Measurements from ENCODE around the gene TTC34.

The TTC34 gene

DNA sequence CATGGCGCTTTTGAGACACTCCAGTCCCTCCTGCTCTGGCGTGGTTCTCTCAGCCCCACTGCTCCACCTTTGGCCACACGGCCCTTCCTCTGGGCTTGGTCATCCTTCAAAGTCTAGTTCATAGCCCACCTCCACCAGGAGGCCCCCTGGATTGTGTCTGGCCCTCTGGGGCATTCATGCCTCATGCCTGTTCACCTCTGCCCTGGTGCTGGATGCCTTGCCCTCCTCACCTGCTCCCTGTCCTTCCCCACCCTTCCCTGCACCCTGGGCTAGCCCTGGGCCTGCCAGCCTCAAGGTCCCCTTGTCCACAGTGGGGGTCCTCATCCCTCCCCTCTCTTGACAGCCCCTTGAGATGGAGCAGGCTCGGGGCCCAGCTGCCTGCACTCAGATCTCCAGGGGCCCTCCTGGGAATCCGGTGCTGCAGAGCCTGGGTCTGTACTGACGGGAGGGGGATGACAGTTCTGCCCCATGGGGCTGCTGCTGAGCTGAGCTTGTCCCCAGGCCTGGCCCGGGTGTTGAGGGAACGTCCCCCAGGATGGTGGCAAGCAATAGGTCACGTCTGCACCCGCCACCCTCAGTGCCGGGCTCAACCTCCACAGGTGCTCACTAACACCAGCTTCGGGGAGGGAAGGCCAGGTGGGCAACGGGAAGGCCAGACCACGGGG is 196.5 kb downstream of the TTC34 start:
- no peak for DNase-seq (ENCODE audit: low spot score)

DNA sequence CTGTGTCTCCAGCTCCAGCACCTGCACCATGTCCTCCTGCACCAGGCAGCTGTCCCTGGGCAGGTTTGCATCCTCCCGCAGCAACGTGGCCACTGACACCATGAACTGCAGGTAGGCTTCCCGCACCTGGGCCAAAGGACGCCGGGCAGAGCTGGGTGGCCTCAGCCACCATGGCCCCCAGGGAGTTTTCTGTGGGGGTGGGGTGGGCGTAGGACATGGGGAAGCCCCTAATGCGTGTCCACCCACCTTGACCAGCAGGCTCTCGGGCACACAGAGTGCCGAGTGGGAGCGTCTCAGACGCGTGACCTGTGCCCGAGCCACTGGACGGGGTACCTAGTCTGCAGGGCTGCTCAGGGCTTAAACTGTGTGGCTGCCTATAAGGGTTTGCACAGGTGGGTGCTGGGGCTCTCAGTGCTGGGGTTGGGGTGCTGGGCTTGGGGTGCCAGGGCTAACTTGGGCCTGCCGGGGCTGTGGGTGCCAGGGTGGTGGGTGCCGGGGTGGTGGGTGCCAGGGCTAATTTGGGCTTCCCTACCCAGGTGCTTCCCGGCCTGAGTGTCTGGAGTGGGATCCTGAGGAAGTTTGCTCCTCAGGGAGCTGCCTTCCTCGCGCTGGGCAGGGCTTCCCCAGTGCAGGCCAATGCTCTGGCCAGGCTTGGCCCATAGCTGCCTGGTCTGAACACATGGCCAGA is 197.2 kb downstream of the TTC34 start:
- DNase-seq (ENCODE audit: low spot score) = no peak

DNA sequence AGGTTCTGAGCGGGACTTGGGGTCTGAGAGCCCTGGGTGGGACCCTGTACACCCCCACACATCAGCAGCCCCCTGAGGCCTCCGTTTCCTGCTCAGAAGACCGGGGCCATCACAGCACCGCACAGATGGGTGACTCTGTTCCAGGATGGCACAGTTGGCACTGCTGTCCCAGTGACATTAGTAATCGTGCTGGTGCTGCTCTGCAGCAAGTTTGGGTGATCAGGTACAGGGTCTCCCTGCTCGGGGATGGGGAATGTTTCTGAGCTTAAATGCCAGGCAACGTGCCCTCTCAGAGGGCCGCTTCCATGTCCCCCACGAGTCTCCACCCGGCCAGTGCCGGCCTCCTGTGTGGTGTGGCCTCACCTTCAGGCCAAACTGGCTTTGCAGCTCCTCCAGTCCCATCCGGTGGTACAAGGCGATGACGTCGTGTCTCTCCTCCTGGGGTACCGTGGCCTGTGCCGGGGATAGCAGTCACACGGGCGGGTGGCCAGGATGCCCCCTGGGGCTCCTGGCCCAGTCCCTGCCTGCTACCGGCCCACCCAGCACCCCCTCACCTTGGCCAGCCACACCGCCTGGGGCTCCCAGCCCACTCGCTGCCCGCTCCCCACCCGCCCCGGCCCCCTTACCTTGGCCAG is 197.9 kb downstream of the TTC34 start:
- no peak for DNase-seq (ENCODE audit: low spot score)

DNA sequence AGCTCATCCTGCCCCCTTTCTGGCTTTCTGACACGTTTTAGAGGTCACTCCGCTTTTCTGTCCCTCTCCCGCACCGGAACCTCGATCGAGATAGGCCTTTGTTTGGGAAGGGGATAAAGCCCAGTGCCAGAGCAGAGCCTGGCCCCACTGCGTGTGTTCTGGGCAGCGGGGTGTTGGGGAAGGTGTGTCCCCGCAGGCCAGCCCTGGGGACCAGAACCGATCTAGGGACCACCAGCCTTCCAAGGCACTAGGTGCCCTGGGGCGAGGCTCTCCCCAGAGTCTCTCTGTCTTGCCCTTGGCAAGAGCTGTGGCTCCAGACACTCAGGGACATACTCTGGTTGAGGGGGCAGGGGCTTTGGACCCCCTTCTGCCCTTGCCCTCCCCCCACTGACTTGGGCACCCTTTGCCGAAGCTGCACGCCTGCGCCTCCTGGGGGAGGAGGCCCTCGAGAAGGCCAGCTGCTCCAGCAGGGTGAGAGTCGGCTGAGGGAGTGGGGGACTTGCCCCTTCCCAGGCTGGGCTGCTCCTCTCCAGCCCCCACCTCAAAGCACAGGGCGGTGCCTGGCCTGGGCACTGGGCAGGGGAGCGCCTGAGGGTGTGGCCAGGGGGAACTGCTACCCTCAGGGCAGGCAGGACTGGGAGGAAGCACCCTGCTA is 198.5 kb downstream of the TTC34 start:
- DNase-seq (ENCODE audit: low spot score) = no peak

DNA sequence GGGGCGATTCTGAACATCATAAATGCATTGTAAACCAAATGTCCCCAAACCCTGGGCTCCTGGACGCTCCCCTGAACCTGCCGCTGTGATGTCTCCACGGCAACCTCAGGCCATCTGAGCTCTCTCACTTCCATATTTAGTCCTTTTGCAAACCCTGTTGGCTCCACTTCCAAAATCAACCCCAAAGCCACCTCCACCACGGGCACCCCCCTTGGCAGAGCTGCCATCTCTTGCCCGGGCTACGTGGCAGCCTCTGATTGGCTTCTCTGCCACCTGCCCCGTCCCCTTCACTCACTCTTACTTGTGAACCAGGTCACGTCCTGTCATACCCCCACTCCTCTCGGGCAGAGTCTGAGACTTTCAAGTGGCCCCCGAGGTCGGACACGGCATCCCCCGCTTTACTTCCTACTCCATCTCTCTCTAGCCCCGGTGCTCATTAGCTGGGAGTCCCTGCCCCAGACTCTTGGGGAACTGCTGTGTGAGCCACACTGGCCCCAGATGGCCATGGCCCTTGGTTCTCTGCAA is 199.1 kb downstream of the TTC34 start:
- DNase-seq (ENCODE audit: low spot score) = no peak

DNA sequence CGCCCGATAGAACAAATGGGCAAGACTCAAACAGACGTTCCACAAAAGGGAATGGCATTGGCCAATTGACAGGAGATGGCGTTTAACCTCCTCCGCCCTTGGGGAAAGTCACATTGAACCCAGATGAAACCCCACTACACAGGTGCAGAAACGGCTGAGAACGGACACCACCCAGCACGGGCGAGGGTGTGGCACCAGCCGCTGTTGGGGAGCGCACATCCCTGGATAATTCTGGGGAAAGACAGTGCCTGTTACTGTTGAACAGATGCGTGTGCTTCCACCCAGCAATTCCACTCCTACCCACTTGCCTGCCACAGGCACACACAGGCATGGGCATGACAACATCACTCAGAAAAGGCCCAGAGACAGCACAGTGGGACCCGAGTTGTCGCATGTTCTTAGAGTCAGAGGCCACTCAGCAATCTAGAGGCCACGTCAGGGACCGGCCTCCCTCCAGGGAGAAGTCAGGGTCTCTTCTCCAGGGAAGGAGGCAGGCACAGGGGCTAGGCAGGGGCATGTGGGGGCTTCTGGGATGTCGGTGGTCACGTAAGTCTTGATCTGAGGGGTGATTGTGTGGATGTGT is 199.7 kb downstream of the TTC34 start:
- DNase-seq (ENCODE audit: low spot score) = no peak

DNA sequence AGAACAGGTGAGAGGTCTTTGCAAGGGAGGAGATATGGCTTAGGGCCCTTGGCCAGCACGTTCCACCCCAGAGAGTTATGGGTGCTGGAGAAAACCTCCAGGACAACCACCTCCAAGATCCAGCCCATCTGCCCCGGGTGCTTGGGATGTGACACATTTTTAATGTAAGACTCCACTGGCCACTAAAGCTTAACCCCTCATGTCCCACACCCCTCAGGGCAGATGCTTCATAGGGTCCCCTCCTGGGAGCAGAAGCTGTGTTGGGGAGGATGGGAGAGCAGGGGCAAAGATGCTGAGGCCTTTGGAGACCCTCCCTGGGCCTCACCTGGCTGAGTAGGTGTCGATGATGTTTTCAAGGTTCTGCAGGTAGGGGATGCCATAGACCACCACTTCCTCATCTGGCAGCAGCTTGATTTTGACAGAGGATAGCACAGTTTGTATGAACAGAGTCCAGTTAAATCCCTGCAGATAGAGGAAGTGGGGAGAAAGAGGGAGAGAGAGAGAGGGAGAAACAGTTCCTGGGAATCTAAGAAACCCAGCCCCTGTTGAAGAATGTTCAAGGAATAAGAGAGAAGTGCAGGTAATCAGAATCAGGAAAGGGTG is 203.1 kb downstream of the TTC34 start:
- DNase-seq (ENCODE audit: low spot score) = no peak

DNA sequence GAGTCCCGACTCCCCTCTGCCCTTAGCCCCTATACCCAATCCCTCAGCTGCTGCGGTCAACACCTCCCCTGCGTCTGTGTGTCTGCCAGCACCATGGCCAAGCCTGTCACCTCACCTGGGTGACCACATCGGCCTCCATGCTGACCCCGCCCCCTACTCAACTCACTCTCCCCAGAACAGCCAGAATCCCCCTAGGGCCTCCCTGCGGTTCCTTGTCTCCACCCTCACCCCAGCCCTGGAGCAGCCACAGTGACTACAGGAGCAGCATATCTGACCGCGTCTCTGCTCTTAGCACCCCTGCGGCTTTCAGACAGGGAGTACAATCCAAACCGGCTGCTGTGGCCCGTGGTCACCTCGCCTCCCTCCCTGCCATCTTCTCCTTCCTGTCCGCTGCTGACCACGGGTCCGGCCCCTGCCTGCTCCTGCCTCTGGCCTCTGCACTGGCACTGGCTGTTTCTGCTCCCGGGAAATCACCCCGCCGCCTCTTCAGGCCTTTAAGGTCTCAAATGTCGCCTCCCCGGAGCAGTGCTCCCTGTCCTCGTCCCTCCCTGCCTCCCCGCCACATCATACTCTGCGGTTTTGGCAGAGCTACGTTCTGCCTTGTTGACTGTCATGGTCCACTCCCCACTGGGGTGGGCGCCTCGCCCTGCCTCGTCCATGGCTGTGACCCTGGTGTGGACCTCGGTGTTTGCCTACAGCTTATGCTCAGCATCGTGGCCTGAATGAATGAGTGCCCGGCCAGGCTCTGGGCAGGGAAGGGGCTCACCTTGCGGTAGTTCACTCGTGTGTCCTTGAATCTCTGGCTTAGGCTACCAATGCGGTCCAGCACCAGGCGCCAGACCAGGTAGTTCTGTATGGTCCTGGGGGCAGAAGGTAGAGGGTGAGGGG is 203.8 kb downstream of the TTC34 start:
- DNase-seq (ENCODE audit: low spot score) = no peak

DNA sequence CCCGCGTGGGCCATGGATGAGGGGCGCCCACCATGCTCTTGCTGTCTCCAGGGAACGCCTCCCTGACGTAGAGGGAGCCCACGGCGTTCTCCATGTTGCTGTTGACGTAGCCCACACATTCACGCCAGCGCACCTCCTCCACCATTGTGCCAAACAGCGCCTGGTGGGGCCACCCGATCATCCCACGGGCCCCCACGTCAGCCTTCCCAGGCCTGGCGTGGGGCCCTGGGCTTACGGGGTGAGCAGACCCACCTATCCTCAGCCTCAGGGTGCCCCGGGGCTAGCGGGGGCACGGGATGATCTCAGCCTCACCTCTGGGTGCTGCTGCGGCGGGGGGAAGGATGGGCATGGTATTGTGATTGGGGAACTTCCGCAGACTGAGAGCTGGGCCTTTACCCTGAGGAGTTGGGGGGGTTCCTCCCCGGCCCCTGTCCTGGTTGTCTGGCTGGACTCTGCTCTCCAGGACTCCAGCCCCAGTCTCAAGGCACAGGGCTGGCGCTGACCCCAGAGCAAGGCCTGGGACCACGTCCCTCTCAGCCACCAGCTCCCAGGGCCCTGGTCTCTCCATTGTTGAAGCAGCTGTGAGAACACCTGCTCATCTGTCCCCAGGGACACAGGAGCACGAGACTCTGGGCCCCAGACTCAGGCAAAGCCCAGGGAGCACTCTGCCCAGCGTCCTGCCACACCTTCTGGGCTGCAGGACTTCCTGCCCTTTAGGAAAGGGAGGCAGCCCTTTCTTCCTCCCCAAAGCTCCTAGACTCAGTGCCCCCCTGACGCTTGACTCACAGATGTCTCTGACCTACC is 204.8 kb downstream of the TTC34 start:
- DNase-seq (ENCODE audit: low spot score) = no peak

DNA sequence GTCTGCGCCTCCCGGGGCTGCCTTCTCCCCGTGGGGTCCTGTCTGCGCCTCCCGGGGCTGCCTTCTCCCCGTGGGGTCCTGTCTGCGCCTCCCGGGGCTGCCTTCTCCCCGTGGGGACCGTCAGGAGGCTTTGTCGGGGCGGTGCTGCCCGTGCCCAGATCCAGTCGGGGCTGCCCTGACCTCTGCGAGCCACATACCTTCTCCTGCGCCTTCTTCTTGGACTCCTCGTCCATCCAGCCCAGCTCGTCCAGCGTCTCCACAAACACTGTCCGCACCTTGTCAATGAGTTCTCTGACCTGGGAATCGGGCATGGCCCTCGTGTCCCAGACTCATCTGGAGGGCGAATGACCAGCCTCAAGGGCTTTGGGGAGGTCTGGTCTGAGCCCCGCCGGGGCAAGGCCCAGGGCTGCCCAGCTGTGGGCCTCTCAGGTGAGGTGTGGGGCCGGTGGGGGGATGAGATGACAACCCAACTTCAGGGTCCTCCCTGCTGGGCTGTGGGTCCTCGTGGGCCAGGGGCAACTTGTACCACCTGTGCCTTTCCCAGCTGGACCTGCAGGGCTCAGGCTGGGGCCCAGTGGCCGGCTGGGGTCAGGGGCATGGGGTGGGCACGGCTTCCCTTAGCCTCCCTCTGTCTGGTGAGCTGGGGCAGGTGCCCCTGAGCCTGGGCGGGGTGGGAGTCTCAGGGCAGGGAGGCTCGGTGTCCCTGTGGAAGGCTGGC is 205.5 kb downstream of the TTC34 start:
- no peak for DNase-seq (ENCODE audit: low spot score)

DNA sequence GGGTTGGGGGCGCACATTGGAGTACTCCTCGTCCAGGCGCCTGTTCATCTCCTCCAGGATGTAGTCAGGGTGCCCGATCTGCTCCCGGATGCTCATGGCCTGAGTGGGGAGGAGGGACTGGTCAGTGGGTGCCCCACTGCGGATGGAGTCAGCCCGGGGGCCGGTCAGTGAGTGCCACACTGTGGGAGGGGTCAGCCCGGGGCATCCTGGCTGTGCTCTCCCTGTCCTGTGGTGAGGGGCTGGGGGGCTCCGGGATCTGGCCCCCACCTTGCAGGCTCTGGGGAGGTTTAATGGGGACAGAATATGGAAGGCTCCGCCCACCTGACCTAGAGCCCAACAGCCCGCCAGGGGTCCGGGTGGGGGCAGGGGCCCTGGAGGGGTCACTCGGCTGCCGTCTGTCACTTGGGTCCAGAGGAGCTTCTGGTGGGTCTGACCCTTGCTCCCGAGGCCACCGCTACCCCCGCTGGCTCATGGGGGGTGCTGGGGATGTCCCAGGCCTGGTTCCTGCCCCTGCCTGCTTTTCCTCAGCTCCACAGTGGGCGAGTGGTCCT is 206.2 kb downstream of the TTC34 start:
- no peak for DNase-seq (ENCODE audit: low spot score)

DNA sequence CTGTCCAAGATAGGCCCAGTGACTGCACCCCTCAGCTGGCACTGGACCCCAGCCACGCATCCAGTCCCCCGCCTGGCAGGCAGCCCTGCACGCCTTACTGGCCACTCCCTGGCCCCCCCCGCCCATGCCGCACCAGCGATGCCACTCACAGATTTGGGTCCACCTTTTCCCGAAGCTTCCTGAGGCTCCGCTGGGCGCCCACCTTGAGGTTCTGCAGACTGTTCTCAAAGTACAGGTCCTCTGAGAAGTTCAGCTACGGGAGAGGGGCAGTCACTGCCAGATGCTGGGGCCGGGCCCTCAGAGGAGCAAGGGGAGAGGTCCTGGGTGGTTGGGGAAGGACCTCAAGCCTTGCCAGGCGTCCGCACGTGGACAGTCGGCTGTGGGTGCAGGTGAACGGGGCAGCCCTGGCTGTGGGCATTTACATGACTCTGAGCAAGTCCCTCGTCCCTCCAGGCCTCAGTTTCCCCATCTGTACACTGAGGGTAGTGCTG is 206.8 kb downstream of the TTC34 start:
- no peak for DNase-seq (ENCODE audit: low spot score)

DNA sequence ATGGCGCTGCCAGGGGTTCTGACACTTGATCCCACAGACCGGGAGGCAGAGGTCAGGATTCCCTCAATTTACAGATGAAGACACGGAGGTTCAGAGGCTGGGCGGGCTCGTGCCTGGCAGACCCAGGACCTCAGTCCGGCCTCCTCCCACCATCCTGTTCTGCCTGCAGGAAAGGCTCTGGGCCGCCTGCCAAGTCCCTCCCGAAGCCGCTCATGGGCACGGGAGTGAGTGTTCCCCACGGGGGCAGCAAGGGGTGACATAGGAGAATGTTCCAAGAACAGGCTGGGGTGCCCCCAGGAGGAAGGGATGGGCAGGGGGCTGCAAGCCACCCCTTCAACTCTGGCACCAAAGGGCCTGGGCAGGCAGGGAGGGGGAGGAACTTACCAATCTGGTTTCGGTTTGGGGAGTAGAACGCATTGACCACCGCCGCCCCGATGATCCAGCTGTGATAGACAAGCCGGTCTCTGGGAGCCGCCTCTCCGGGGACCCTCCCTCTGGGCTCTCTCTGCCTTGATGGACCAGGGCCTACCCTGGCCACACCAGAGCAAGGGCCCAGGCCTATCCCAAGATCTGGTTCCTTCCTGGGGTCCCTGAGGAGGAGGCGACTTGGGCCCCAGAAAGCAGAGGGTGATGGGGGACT is 207.4 kb downstream of the TTC34 start:
- no peak for DNase-seq (ENCODE audit: low spot score)

DNA sequence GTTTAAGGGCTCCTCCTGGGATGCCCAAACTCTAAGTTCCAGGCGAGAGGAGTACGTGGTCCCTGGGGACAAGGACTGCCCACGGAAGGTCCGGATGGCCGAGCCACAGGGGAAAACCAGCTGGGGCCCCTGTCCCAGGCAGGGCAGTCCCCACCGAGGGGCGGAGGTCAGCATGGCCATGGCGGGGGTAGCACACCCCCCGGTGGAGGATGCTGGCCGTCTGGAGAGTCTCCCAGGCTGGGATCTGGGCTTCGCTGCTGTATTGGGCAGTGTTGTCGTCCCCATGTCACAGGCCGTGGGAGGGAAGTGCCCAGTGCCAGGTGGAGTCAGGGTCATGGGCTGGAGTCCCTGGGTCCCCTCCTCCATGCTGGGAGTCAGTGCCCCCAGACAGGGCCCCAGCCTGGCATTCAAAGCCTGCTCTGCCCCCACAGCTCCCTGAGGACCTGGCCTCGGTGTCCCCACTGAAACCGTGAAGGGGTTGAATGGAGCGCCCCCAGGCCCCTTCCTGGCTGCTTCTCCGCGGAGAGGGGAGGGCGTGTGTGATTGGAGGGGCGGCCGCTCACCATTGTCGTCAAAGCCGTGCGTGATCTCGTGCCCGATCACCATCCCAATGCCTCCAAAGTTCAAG is 208.1 kb downstream of the TTC34 start:
- no peak for DNase-seq (ENCODE audit: low spot score)

DNA sequence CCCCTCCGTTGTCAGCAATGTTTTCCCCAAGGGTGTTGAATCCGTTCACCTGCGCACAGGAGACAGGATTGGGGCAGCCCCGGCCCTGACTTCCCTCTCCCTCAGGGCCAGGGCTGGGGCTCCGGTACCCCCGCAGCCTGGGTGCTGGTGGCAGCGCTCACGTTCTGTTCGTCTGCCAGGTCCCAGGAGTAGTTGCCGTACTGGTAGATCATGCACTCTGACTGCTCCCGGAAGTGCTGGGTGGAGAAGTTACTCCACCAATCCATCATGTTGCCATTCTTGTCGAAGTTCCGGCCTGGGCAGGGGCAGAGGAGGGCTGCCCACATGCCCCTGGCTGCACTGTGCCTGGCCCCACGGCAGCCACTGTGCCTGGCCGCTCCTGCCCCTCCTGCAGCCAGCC is 208.8 kb downstream of the TTC34 start:
- DNase-seq (ENCODE audit: low spot score) = no peak

DNA sequence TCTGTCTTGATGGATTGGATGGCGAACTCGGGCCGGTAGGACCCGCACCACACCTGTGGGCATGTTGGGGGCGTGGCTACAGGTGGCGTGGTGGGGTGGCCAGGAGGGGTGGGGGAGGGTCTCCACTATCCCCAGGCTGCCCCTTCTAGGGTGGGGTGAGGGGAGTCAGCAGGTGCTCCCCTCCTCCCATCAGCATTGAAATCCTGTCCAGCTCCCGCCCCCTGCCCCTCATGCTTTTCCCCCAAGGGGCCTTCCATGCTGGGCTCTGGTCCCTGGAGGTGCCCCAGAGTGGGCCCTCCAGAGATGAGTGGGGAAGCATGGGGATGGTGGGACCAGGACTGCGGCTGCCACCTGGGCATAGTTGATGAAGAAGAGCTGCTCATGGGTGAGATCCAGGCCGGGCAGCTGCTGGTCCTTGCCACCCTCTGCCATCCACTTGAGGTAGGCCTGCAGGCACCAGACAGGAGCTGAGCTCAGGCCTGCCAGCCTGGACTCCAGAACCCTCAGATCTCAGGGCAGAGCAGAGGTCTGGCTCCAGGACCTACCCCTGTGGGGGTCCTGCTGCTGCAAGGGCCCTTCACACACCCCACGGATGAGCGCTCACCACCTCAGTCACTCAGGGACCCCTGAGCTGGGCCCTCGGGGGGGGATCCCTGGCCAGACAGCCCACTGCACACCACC is 209.8 kb downstream of the TTC34 start:
- DNase-seq (ENCODE audit: low spot score) = no peak

DNA sequence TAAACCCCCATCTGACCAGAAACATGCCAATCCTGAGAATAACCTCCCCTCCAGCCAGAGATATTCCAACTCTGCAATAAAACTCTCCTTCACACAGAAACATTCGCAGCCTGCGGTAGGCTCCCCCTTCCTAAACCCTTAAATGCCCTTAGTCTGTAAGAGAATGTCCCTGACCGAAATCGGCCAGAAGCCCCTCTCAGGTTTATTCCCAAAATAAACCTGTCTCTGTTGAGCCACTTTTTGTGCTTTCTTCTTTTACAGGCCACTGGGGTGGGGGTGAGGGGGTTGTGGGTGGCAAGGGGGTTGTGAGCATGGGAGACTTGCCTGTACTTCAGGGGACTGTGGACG is 210.3 kb downstream of the TTC34 start:
- DNase-seq (ENCODE audit: low spot score) = no peak

Measured in hematopoietic multipotent progenitor cell treated with erythropoietin and hydrocortisone succinate and interleukin-3 and kit ligand, for 15 days (in vitro differentiated cells).